Measurements from ENCODE around the gene SRSF2.

The SRSF2 gene

GRCh38 chr17:76753061-76753961 is 16.2 kb upstream of the SRSF2 start:
- Histone ChIP-seq H3K27me3 (ENCODE audit: insufficient read depth, low read length, poor library complexity) (no peaks in the 10 kb centered on the region), H3K27ac (ENCODE audit: low read length) (peak overlapping the region; percentile 78), H3K4me1 (ENCODE audit: insufficient read depth, low read length) (peaks cover 32% of the 10 kb centered on the region), H3K9ac (ENCODE audit: low read depth, low read length) (peak overlapping the region; percentile 34), H4K20me1 (ENCODE audit: insufficient read depth, low read length) (no peaks in the 10 kb centered on the region), H3K9me3 (ENCODE audit: insufficient read depth, low read length, severe bottlenecking) (no peaks in the 10 kb centered on the region), H3K4me2 (ENCODE audit: insufficient read depth, low read length) (peak overlapping the region; percentile 59), H2AFZ (ENCODE audit: low read depth, low read length) (peak overlapping the region; percentile 66), H3K79me2 (ENCODE audit: insufficient read depth, low read length) (peaks cover 4% of the 10 kb centered on the region), H3K36me3 (ENCODE audit: insufficient read depth, low read length) (peaks cover 31% of the 10 kb centered on the region), H3K4me3 (ENCODE audit: low read depth in 1 of 2, low read length in 2 of 2) (peak overlapping the region in 1 of 2 experiments; percentile 41; a peak in 2 of 4 replicates)
- DNase-seq (peak; percentile 50), ATAC-seq (ENCODE audit: insufficient read depth, low read depth) (peak; percentile 33)
- no peak for TF ChIP-seq EZH2 (IDR thresholded peaks at IDR 0.05; ENCODE audit: borderline replicate concordance, low read depth, low read length, severe bottlenecking)
- TF ChIP-seq, protein P1, sequence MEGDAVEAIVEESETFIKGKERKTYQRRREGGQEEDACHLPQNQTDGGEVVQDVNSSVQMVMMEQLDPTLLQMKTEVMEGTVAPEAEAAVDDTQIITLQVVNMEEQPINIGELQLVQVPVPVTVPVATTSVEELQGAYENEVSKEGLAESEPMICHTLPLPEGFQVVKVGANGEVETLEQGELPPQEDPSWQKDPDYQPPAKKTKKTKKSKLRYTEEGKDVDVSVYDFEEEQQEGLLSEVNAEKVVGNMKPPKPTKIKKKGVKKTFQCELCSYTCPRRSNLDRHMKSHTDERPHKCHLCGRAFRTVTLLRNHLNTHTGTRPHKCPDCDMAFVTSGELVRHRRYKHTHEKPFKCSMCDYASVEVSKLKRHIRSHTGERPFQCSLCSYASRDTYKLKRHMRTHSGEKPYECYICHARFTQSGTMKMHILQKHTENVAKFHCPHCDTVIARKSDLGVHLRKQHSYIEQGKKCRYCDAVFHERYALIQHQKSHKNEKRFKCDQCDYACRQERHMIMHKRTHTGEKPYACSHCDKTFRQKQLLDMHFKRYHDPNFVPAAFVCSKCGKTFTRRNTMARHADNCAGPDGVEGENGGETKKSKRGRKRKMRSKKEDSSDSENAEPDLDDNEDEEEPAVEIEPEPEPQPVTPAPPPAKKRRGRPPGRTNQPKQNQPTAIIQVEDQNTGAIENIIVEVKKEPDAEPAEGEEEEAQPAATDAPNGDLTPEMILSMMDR (IDR thresholded peaks at IDR 0.05; ENCODE audit: borderline replicate concordance, extremely low read depth, low read length, poor library complexity, severe bottlenecking) = no peak

GRCh38 chr17:76752006-76752405 is 14.9 kb upstream of the SRSF2 start:
- TF ChIP-seq, protein P1 (IDR thresholded peaks at IDR 0.05; ENCODE audit: borderline replicate concordance, extremely low read depth, low read length, poor library complexity, severe bottlenecking) = no peak
- TF ChIP-seq EZH2 (IDR thresholded peaks at IDR 0.05; ENCODE audit: borderline replicate concordance, low read depth, low read length, severe bottlenecking) = no peak
- peaks cover 25% of the 10 kb centered on the region for H3K36me3 ChIP-seq (ENCODE audit: insufficient read depth, low read length)
- peak overlapping the region; percentile 29 for H3K9ac ChIP-seq (ENCODE audit: low read depth, low read length)
- H3K27ac ChIP-seq (ENCODE audit: low read length) = peak overlapping the region; percentile 78
- H3K4me2 ChIP-seq (ENCODE audit: insufficient read depth, low read length) = peak overlapping the region; percentile 18
- ATAC-seq (ENCODE audit: insufficient read depth, low read depth) (peak; percentile 98), DNase-seq (peak; percentile 48)
- peaks cover 4% of the 10 kb centered on the region for H3K79me2 ChIP-seq (ENCODE audit: insufficient read depth, low read length)
- H4K20me1 ChIP-seq (ENCODE audit: insufficient read depth, low read length) = no peaks in the 10 kb centered on the region
- no peaks in the 10 kb centered on the region for H3K27me3 ChIP-seq (ENCODE audit: insufficient read depth, low read length, poor library complexity)
- no peak overlapping the region for H3K4me3 ChIP-seq (ENCODE audit: low read depth in 1 of 2, low read length in 2 of 2)
- no peaks in the 10 kb centered on the region for H3K9me3 ChIP-seq (ENCODE audit: insufficient read depth, low read length, severe bottlenecking)
- peaks cover 32% of the 10 kb centered on the region for H3K4me1 ChIP-seq (ENCODE audit: insufficient read depth, low read length)
- 0 out of 2 replicates have a peak overlapping the region, but pooled peaks have one; percentile 47 for H2AFZ ChIP-seq (ENCODE audit: low read depth, low read length)

GRCh38 chr17:76751416-76751993 is 14.4 kb upstream of the SRSF2 start:
- DNase-seq (no peak), ATAC-seq (ENCODE audit: insufficient read depth, low read depth) (peak; percentile 41)
- Histone ChIP-seq H3K9ac (ENCODE audit: low read depth, low read length) (peak overlapping the region; percentile 35; the same call in 1 of the 2 replicates), H3K4me2 (ENCODE audit: insufficient read depth, low read length) (peak overlapping the region; percentile 18; the same call in 1 of the 2 replicates), H3K9me3 (ENCODE audit: insufficient read depth, low read length, severe bottlenecking) (no peaks in the 10 kb centered on the region), H3K36me3 (ENCODE audit: insufficient read depth, low read length) (peaks cover 24% of the 10 kb centered on the region), H3K27ac (ENCODE audit: low read length) (peak overlapping the region; percentile 78), H3K4me1 (ENCODE audit: insufficient read depth, low read length) (peaks cover 32% of the 10 kb centered on the region), H3K79me2 (ENCODE audit: insufficient read depth, low read length) (peaks cover 4% of the 10 kb centered on the region), H3K4me3 (ENCODE audit: low read depth in 1 of 2, low read length in 2 of 2) (no peak overlapping the region), H2AFZ (ENCODE audit: low read depth, low read length) (0 out of 2 replicates have a peak overlapping the region, but pooled peaks have one; percentile 47), H4K20me1 (ENCODE audit: insufficient read depth, low read length) (no peaks in the 10 kb centered on the region), H3K27me3 (ENCODE audit: insufficient read depth, low read length, poor library complexity) (no peaks in the 10 kb centered on the region)
- TF ChIP-seq EZH2 (IDR thresholded peaks at IDR 0.05; ENCODE audit: borderline replicate concordance, low read depth, low read length, severe bottlenecking) = no peak
- TF ChIP-seq, protein P1 (IDR thresholded peaks at IDR 0.05; ENCODE audit: borderline replicate concordance, extremely low read depth, low read length, poor library complexity, severe bottlenecking) = no peak

Measured in DND-41 (cell line).